22Rv1 (cell line): Measurements from ENCODE around the gene HDHD5.
"Not testable (repeated sequence)": the region's sequence is repeated elsewhere in the genome, so short reads cannot be mapped to it uniquely, and the experiment has no call there.

Experiments
- H3K27ac ChIP-seq: fragments of 450-650 bp; 2 replicates; pipeline ENCODE4 v1.5.1; 2017
- CTCF ChIP-seq: fragments of 450-650 bp; IDR thresholded peaks from 2 replicates; pipeline ENCODE4 v1.5.1; 2017; ENCODE audit warnings: mild to moderate bottlenecking
- ZFX ChIP-seq: fragments of 450-650 bp; IDR thresholded peaks from 2 replicates; pipeline ENCODE4 v1.6.1; 2017; ENCODE audit warnings: antibody characterized with exemption, borderline replicate concordance

The HDHD5 gene

GRCh38 chr22:17155941-17156340 is 3.1 kb downstream of the HDHD5 start:
- TF ChIP-seq CTCF = no peak
- no peak for TF ChIP-seq ZFX
- no peak overlapping the region for H3K27ac ChIP-seq

GRCh38 chr22:17152971-17153370 is 6.1 kb downstream of the HDHD5 start:
- H3K27ac ChIP-seq = no peak overlapping the region
- TF ChIP-seq ZFX (no peak), CTCF (no peak)

- no peak overlapping the region for H3K27ac ChIP-seq
- TF ChIP-seq ZFX (no peak), CTCF (no peak)
Observed at GRCh38 chr22:17152340-17152739, 6.7 kb downstream of the HDHD5 start.

- TF ChIP-seq CTCF = no peak
- no peak overlapping the region for H3K27ac ChIP-seq
Observed at GRCh38 chr22:17149076-17149815, 9.8 kb downstream of the HDHD5 start.

- not testable (repeated sequence) for H3K27ac ChIP-seq
Observed at GRCh38 chr22:17147458-17147857, 11.6 kb downstream of the HDHD5 start.

- no peak for TF ChIP-seq CTCF
- TF ChIP-seq ZFX = no peak
- no peak overlapping the region for H3K27ac ChIP-seq
Observed at GRCh38 chr22:17145021-17145680, 13.9 kb downstream of the HDHD5 start.

GRCh38 chr22:17143826-17144225 is 15.3 kb downstream of the HDHD5 start:
- TF ChIP-seq ZFX = no peak
- TF ChIP-seq CTCF = no peak
- no peak overlapping the region for H3K27ac ChIP-seq
